ENCODE measurements around the gene NKX2-1.
"Not testable (repeated sequence)": the region's sequence is repeated elsewhere in the genome, so short reads cannot be mapped to it uniquely, and the experiment has no call there.

Gene NKX2-1

GRCh38 chr14:36498938-36499337 lies 21.1 kb downstream of the NKX2-1 start:
- no peak overlapping the region for H3K27ac ChIP-seq
- TF ChIP-seq, protein P1, sequence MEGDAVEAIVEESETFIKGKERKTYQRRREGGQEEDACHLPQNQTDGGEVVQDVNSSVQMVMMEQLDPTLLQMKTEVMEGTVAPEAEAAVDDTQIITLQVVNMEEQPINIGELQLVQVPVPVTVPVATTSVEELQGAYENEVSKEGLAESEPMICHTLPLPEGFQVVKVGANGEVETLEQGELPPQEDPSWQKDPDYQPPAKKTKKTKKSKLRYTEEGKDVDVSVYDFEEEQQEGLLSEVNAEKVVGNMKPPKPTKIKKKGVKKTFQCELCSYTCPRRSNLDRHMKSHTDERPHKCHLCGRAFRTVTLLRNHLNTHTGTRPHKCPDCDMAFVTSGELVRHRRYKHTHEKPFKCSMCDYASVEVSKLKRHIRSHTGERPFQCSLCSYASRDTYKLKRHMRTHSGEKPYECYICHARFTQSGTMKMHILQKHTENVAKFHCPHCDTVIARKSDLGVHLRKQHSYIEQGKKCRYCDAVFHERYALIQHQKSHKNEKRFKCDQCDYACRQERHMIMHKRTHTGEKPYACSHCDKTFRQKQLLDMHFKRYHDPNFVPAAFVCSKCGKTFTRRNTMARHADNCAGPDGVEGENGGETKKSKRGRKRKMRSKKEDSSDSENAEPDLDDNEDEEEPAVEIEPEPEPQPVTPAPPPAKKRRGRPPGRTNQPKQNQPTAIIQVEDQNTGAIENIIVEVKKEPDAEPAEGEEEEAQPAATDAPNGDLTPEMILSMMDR (conservative IDR thresholded peaks at IDR 0.05), result no peak

DNA sequence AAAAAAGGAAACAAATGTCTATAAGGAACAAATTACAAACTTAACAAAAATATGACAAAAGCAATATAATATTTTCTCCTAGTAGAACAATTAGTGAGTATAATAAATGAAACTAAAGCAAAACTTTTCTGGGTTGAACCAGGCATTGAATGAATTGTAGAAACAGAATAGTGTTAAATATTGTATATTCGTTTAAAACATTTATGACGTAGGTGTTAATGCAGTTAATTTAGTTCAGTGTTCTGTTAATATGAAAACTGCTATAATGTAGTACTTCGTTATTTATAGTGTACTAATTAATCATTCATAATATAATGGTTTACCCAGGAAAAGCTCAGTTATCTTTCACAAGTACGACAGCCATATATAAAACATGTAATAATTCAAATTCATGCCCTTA lies 23.7 kb downstream of the NKX2-1 start:
- H3K27ac ChIP-seq, result no peak overlapping the region
- TF ChIP-seq, protein P1 (conservative IDR thresholded peaks at IDR 0.05), result no peak

- TF ChIP-seq, protein P1 (conservative IDR thresholded peaks at IDR 0.05), result no peak
Measured at GRCh38 chr14:36495666-36496065, 24.4 kb downstream of the NKX2-1 start.

DNA sequence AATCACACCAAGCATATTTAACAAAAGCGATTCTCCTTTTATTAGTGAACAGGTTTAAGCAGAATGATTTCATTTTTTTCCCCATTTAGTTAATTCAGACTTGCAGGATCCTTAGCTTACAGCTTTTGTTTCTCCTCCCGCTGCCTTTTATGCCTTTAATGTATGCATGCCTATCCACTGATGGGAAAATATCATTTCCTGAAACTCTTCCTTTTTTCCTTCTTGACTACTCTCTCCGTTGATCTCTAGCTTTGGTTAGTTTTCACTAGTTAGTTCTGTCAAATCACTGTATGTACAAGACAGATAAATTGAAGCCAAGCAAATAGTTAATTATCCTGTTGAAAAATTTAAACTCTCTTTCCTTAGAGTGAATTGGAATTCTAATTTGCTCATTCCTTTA lies 26.3 kb downstream of the NKX2-1 start:
- no peak overlapping the region for H3K27ac ChIP-seq
- TF ChIP-seq, protein P1 (conservative IDR thresholded peaks at IDR 0.05), result no peak

More at GRCh38 chr14:36495666-36496065, 24.4 kb downstream of the NKX2-1 start:
- H3K27ac ChIP-seq, result no peak overlapping the region

GRCh38 chr14:36485773-36486172 lies 34.3 kb downstream of the NKX2-1 start:
- TF ChIP-seq, protein P1 (conservative IDR thresholded peaks at IDR 0.05), result no peak
- H3K27ac ChIP-seq, result no peak overlapping the region

GRCh38 chr14:36479344-36479743 lies 40.7 kb downstream of the NKX2-1 start:
- H3K27ac ChIP-seq, result no peak overlapping the region
- TF ChIP-seq, protein P1 (conservative IDR thresholded peaks at IDR 0.05), result no peak

DNA sequence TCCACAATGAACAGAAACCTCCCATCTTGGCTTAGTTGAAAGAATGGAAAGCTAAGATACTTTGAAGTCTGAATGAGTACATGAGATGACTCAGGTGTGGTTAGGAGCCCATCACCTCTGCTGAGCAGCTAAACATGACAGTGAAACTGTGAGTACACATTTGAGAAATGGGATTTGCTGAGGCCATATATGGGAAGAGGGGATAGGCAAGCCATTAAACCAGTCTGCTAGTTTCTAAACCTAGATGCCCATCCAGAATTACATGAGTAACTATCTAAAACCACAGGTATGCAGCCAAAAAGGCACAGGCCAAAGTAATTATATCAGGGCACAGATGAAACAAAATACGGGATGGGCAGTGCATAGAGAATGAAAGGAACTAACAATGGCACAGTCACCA lies 41.2 kb downstream of the NKX2-1 start:
- H3K27ac ChIP-seq, result no peak overlapping the region
- TF ChIP-seq, protein P1 (conservative IDR thresholded peaks at IDR 0.05), result no peak

DNA sequence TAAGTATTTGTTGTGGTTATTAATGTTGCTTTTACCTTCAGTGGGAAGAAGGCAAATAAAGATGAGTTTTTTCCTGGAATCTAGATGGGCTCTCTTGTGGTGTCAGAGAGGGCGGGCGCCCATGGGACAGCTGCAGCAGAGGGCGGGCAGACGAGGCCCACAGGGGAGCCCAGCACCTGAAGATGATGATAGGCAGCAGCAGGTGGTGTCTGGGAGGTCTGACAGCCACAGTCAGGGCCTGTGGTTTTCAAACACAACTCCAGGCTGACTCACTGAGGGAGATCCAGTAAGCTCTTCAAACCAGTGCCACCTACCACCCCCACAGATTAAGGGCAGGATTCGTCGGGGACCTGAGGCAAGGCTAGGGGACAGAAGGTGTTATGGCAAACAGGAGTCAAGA lies 42.8 kb downstream of the NKX2-1 start:
- TF ChIP-seq, protein P1 (conservative IDR thresholded peaks at IDR 0.05), result no peak

GRCh38 chr14:36476061-36476460 lies 44.0 kb downstream of the NKX2-1 start:
- H3K27ac ChIP-seq, result not testable (repeated sequence)

More for the DNA sequence above, 42.8 kb downstream of the NKX2-1 start:
- no peak overlapping the region for H3K27ac ChIP-seq

Data from VCaP (cell line).